AG10803 (cell line): ENCODE data around the gene MIPEP.

Experiments used
- DNase-seq: peaks from one replicate; pipeline ENCODE4 v3.0.0; 2010; ENCODE audit warnings: low read depth
- H3K4me3 ChIP-seq: 2 replicates; pipeline ENCODE4 v1.5.1; 2011; ENCODE audit warnings: mild to moderate bottlenecking, low read length, control low read depth
- CTCF ChIP-seq: conservative IDR thresholded peaks from 2 replicates; pipeline ENCODE4 v1.5.1; 2011; ENCODE audit warnings: mild to moderate bottlenecking, low read length, control low read depth, inconsistent platforms

MIPEP gene

GRCh38 chr13:23772717-23773116 is 116.5 kb downstream of the MIPEP start:
- H3K4me3 ChIP-seq = no peak overlapping the region
- no peak for DNase-seq
- TF ChIP-seq CTCF = no peak

DNA sequence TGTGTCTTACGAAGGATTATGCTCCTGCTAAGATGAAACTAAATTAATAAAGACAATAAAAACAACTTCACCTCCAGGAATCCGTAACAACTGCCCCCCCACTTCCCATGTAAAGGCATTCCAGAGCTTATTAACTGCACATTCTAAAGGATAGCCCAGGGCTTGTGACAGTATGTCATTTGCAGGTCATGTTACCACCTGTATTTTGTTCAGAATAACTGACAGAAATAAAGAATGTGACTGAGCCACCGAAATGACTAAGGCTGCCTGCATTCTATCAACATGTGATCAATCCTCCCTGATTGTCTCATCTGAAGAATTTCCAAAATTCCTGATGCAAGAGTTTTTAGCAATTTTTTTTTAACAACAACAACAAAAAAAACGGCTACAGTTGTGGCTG is 117.2 kb downstream of the MIPEP start:
- no peak for TF ChIP-seq CTCF
- no peak overlapping the region for H3K4me3 ChIP-seq
- DNase-seq = peak; percentile 65

DNA sequence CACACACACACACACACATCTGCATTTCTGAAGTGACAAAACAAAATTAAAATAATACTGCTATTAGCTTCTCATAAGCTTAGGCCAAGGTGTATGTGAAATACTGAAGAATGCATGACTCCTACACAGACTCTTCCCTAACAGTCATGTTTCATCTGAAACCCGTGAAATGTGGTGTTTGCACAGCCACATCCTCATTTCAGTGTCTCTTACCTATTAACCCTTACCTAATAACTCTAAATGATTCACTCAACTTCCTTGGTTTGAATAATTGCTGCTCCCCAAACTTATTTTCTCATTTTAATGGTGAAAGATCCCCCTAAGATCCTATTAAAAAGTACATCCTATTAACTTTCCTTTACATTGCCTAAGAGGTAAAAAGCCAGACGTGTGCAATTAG is 117.6 kb downstream of the MIPEP start:
- DNase-seq = no peak
- no peak for TF ChIP-seq CTCF
- H3K4me3 ChIP-seq = no peak overlapping the region

GRCh38 chr13:23770973-23771372 is 118.2 kb downstream of the MIPEP start:
- no peak for TF ChIP-seq CTCF
- DNase-seq = no peak
- no peak overlapping the region for H3K4me3 ChIP-seq

GRCh38 chr13:23770428-23770827 is 118.8 kb downstream of the MIPEP start:
- TF ChIP-seq CTCF = no peak
- no peak overlapping the region for H3K4me3 ChIP-seq
- no peak for DNase-seq

DNA sequence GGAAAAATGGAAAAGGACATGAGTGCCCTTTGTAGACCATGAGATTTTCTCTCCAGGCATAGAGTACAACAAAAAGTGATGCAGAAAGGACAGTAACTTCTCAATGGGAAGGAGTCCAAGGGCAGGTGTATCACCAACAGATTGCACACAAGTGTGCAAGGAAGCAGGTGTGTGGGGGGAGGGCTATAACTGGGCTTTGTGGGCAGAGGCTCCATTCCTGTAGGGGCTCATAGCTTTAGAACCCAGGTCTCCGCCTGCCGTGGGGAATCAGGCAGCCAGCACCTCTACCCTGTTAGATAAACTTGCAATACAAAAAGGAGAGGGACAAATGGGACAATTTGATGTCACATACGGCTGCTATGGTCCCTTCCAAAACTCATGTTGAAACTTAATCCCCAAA is 119.8 kb downstream of the MIPEP start:
- no peak for TF ChIP-seq CTCF
- H3K4me3 ChIP-seq = no peak overlapping the region
- DNase-seq = no peak

- no peak for DNase-seq
- no peak overlapping the region for H3K4me3 ChIP-seq
- no peak for TF ChIP-seq CTCF
Measured at GRCh38 chr13:23767838-23768237, 121.4 kb downstream of the MIPEP start.
